Loucy (cell line): ENCODE measurements around the gene SNRPA1.

Experiments used
- H2AFZ ChIP-seq: fragments of 200-600 bp; sonication (generic); 2 replicates; pipeline ENCODE4 v1.6.0; 2016; ENCODE audit warnings: antibody characterized with exemption, mild to moderate bottlenecking, low read length, moderate library complexity
- H3F3A ChIP-seq: fragments of 200-600 bp; 2 replicates; pipeline ENCODE4 v1.6.0; 2016; ENCODE audit warnings: antibody characterized with exemption, low read depth, mild to moderate bottlenecking
- H3K27me3 ChIP-seq: fragments of 200-600 bp; sonication (generic); 2 replicates; pipeline ENCODE4 v1.6.1; 2014; ENCODE audit warnings: low read length, mild to moderate bottlenecking; ENCODE audit not compliant: insufficient read depth, poor library complexity, severe bottlenecking
- H3K36me3 ChIP-seq: fragments of 200-600 bp; sonication (generic); 2 replicates; pipeline ENCODE4 v1.6.1; 2016; ENCODE audit warnings: low read length; ENCODE audit not compliant: insufficient read depth
- H3K4me1 ChIP-seq: fragments of 200-600 bp; sonication (generic); 2 replicates; pipeline ENCODE4 v1.5.1; 2014; ENCODE audit warnings: low read length, mild to moderate bottlenecking; ENCODE audit not compliant: insufficient read depth, poor library complexity, severe bottlenecking
- H3K4me2 ChIP-seq: fragments of 200-600 bp; sonication (generic); 2 replicates; pipeline ENCODE4 v1.6.0; 2014; ENCODE audit warnings: antibody characterized with exemption, low read length, low read depth, mild to moderate bottlenecking; ENCODE audit not compliant: poor library complexity, severe bottlenecking
- H3K4me3 ChIP-seq: fragments of 200-600 bp; sonication (generic); 2 replicates; pipeline ENCODE4 v1.5.1; 2014; ENCODE audit warnings: low read length, mild to moderate bottlenecking, mixed read lengths; ENCODE audit not compliant: poor library complexity, severe bottlenecking
- H3K79me2 ChIP-seq: fragments of 200-600 bp; sonication (generic); 2 replicates; pipeline ENCODE4 v1.6.1; 2014; ENCODE audit warnings: low read length; ENCODE audit not compliant: insufficient read depth
- H3K9ac ChIP-seq: fragments of 200-600 bp; sonication (generic); 2 replicates; pipeline ENCODE4 v1.6.0; 2014; ENCODE audit warnings: mild to moderate bottlenecking, low read depth, low read length, moderate library complexity; ENCODE audit not compliant: poor library complexity, severe bottlenecking
- H3K9me2 ChIP-seq: fragments of 200-600 bp; sonication (generic); replicated peaks from 2 replicates; pipeline ENCODE4 v1.6.1; 2016; ENCODE audit warnings: low read depth, low read length, mixed read lengths
- H3K9me3 ChIP-seq: fragments of 200-600 bp; sonication (generic); 2 replicates; pipeline ENCODE4 v1.6.1; 2014; ENCODE audit warnings: mild to moderate bottlenecking, antibody characterized with exemption, low read length, low read depth; ENCODE audit not compliant: insufficient read depth
- H4K20me1 ChIP-seq: fragments of 200-600 bp; sonication (generic); 2 replicates; pipeline ENCODE4 v1.6.0; 2014; ENCODE audit warnings: antibody characterized with exemption, low read length, mild to moderate bottlenecking; ENCODE audit not compliant: insufficient read depth, poor library complexity, severe bottlenecking
- EZH2phosphoT487 ChIP-seq: fragments of 200-600 bp; IDR thresholded peaks from 2 replicates; pipeline ENCODE4 v1.6.1; 2018; ENCODE audit warnings: antibody characterized with exemption, mild to moderate bottlenecking, moderate library complexity, borderline replicate concordance
- TF ChIP-seq, protein P1 (sequence below): fragments of 200-600 bp; sonication (generic); conservative IDR thresholded peaks from 2 replicates; pipeline ENCODE4 v1.5.1; 2014; ENCODE audit warnings: mild to moderate bottlenecking, antibody characterized with exemption, low read length

Gene SNRPA1

DNA sequence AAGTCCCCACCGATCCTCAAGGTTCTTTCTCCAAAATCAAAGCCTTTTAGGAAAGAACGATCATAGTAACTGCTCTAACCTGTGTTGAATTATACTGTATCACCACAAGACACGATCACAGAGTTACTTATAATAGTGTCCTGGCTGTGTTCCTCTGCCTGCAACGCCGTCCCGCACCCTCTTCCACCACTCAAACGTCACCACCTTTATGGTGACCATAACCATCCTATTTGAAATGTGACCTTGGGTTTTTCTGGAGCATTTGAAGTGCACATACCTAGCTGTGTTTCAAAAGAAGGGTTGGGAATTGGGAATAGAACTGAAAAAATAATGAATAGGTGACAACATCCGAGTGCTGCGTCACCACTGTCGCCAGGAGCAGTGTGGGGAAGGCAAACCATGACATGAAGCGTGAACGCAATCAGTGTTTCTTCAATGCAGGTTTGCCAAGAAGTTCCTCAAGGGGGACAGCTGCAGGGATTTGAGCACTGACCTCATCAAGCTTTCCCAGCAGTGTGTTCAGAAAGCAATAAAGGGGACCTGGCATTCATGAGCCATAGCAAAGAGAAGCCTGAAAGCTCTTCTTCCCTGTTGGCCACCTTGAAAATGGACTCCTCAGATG lies 17.0 kb downstream of the SNRPA1 start:
- Histone ChIP-seq H3K9me3 (no peaks in the 10 kb centered on the region), H3K9ac (no peak overlapping the region), H3K27me3 (no peaks in the 10 kb centered on the region), H3K9me2 (no peaks in the 10 kb centered on the region), H3K79me2 (peaks cover 23% of the 10 kb centered on the region), H2AFZ (no peak overlapping the region), H3K4me1 (peaks cover 18% of the 10 kb centered on the region), H3K36me3 (peaks cover 54% of the 10 kb centered on the region; the same call in 1 of the 2 replicates), H3K4me2 (peak overlapping the region; percentile 59), H3K4me3 (peak overlapping the region; percentile 97), H4K20me1 (peaks cover 18% of the 10 kb centered on the region), H3F3A (no peaks in the 10 kb centered on the region)
- TF ChIP-seq, protein P1, sequence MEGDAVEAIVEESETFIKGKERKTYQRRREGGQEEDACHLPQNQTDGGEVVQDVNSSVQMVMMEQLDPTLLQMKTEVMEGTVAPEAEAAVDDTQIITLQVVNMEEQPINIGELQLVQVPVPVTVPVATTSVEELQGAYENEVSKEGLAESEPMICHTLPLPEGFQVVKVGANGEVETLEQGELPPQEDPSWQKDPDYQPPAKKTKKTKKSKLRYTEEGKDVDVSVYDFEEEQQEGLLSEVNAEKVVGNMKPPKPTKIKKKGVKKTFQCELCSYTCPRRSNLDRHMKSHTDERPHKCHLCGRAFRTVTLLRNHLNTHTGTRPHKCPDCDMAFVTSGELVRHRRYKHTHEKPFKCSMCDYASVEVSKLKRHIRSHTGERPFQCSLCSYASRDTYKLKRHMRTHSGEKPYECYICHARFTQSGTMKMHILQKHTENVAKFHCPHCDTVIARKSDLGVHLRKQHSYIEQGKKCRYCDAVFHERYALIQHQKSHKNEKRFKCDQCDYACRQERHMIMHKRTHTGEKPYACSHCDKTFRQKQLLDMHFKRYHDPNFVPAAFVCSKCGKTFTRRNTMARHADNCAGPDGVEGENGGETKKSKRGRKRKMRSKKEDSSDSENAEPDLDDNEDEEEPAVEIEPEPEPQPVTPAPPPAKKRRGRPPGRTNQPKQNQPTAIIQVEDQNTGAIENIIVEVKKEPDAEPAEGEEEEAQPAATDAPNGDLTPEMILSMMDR, result no peak
- no peak for TF ChIP-seq EZH2phosphoT487

GRCh38 chr15:101277038-101277822 lies 17.8 kb downstream of the SNRPA1 start, which contains the start of gene SELENOS:
SELENOS (minus strand) TSS chr15:101277485; CDS start chr15:101277417, 68 bp downstream.
- Histone ChIP-seq H3K9me3 (no peaks in the 10 kb centered on the region), H3F3A (no peaks in the 10 kb centered on the region), H3K36me3 (peaks cover 54% of the 10 kb centered on the region; the same call in 1 of the 2 replicates), H2AFZ (peak within 1 kb of the TSS; percentile 85), H4K20me1 (peaks cover 18% of the 10 kb centered on the region), H3K9ac (peak within 1 kb of the TSS; percentile 78), H3K4me3 (peak within 1 kb of the TSS; percentile 97), H3K4me2 (peak within 1 kb of the TSS; percentile 94), H3K4me1 (peaks cover 18% of the 10 kb centered on the region), H3K9me2 (no peaks in the 10 kb centered on the region), H3K79me2 (peaks cover 23% of the 10 kb centered on the region), H3K27me3 (no peaks in the 10 kb centered on the region)
- TF ChIP-seq, protein P1, result no peak
- no peak for TF ChIP-seq EZH2phosphoT487

GRCh38 chr15:101276501-101277037 lies 18.5 kb downstream of the SNRPA1 start:
- Histone ChIP-seq H4K20me1 (peaks cover 18% of the 10 kb centered on the region), H3K4me3 (peak overlapping the region; percentile 97), H3K9me2 (no peaks in the 10 kb centered on the region), H3K36me3 (peaks cover 53% of the 10 kb centered on the region; the same call in 1 of the 2 replicates), H3K4me1 (peaks cover 18% of the 10 kb centered on the region), H2AFZ (peak overlapping the region; percentile 85), H3K9ac (peak overlapping the region; percentile 78), H3K27me3 (no peaks in the 10 kb centered on the region), H3K79me2 (peaks cover 23% of the 10 kb centered on the region), H3K9me3 (no peaks in the 10 kb centered on the region), H3K4me2 (peak overlapping the region; percentile 94), H3F3A (no peaks in the 10 kb centered on the region)
- TF ChIP-seq EZH2phosphoT487, result no peak
- TF ChIP-seq, protein P1, result peak; percentile 63
